ENCODE measurements around the gene FGFBP3. TPM values are rescaled to one million over a fixed set of nuclear protein-coding genes. Genes with fewer than 3 reads are reported as not detected.

Gene FGFBP3
- polyA plus RNA-seq, 2 of the 4 experiments (the other 2 are of a cell fraction): 0.70 to 2.7 TPM

- no peaks in the 10 kb centered on the region for H3K9me3 ChIP-seq
- H3K4me1 ChIP-seq: no peaks in the 10 kb centered on the region
- POLR2A ChIA-PET: no interaction called here
- DNase-seq (ENCODE audit: low read depth in 1 of 2, low spot score in 1 of 2) (no peak), FAIRE-seq (peak; percentile 32), ATAC-seq (no peak)
- no peak overlapping the region for H3K4me3 ChIP-seq
- TF ChIP-seq, protein P1, sequence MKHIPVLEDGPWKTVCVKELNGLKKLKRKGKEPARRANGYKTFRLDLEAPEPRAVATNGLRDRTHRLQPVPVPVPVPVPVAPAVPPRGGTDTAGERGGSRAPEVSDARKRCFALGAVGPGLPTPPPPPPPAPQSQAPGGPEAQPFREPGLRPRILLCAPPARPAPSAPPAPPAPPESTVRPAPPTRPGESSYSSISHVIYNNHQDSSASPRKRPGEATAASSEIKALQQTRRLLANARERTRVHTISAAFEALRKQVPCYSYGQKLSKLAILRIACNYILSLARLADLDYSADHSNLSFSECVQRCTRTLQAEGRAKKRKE (CRISPR knock-in tag; IDR thresholded peaks at IDR 0.05; ENCODE audit: low read depth): no peak
- TF ChIP-seq FOSL2 (IDR thresholded peaks at IDR 0.05): no peak
- TF ChIP-seq FOSL2 (CRISPR knock-in tag; IDR thresholded peaks at IDR 0.05): no peak
- TF ChIP-seq EP300 (IDR thresholded peaks at IDR 0.05): no peak
- TF ChIP-seq CEBPB (IDR thresholded peaks at IDR 0.05): no peak
- no peak for TF ChIP-seq MAZ (IDR thresholded peaks at IDR 0.05; ENCODE audit: borderline replicate concordance, low read depth, low read length)
- TF ChIP-seq EHF (CRISPR knock-in tag; IDR thresholded peaks at IDR 0.05): no peak
- TF ChIP-seq POLR2A (IDR thresholded peaks at IDR 0.05; ENCODE audit: low read length): no peak
- TF ChIP-seq HOXB5 (CRISPR knock-in tag; IDR thresholded peaks at IDR 0.05): no peak
- TF ChIP-seq HDAC2 (IDR thresholded peaks at IDR 0.05): no peak
- no peak for TF ChIP-seq SREBF2 (IDR thresholded peaks at IDR 0.05)
- TF ChIP-seq HEYL (CRISPR knock-in tag; IDR thresholded peaks at IDR 0.05): no peak
- no peak for TF ChIP-seq RAD21 (conservative IDR thresholded peaks at IDR 0.05 in 1 of 2, IDR thresholded peaks at IDR 0.05 in 1 of 2)
- TF ChIP-seq MAFK (IDR thresholded peaks at IDR 0.05; ENCODE audit: partially characterized antibody): no peak
- TF ChIP-seq RNF2 (IDR thresholded peaks at IDR 0.05; ENCODE audit: borderline replicate concordance, low read depth): no peak
- TF ChIP-seq HOXB13 (CRISPR knock-in tag; IDR thresholded peaks at IDR 0.05; ENCODE audit: low read depth): no peak
- TF ChIP-seq SMC3 (IDR thresholded peaks at IDR 0.05): no peak
- 96% methylated on average over 1 of the region's 1 CpG for WGBS (ENCODE audit: missing lambda C conversion rate)
- no peak overlapping the region for H3K27ac ChIP-seq
- no peak overlapping the region for H3K4me2 ChIP-seq
- CTCF ChIA-PET: no interaction called here
Observed at GRCh38 chr10:91860885-91861284, 48.4 kb downstream of the FGFBP3 start.

GRCh38 chr10:91856637-91857036, 52.6 kb downstream of the FGFBP3 start:
- DNase-seq (ENCODE audit: low read depth in 1 of 2, low spot score in 1 of 2) (peak in 1 of 2 experiments; percentile 37), FAIRE-seq (no peak), ATAC-seq (peak; percentile 47 to 51; a peak in 2 of 6 replicates)
- ChIA-PET POLR2A (interaction anchor here (1.8 kb wide), 1 partner anchor 58 kb away, joined by 5 read pairs; the partner anchor contains the start of gene TNKS2), CTCF (interaction anchor here (0.6 to 1.8 kb wide), 5 partner anchors 27 to 67 kb away, joined by 3 to 10 read pairs (median 3); no protein-coding TSS in a partner anchor)
- WGBS (ENCODE audit: missing lambda C conversion rate): 76% methylated on average over 6 of the region's 6 CpGs
- Histone ChIP-seq H3K4me3 (no peak overlapping the region), H3K4me2 (no peak overlapping the region), H3K4me1 (no peaks in the 10 kb centered on the region), H3K27ac (no peak overlapping the region), H3K9me3 (no peaks in the 10 kb centered on the region)
- TF ChIP-seq RAD21 (conservative IDR thresholded peaks at IDR 0.05 in 1 of 2, IDR thresholded peaks at IDR 0.05 in 1 of 2) (peak; percentile 51 to 63), RNF2 (IDR thresholded peaks at IDR 0.05; ENCODE audit: borderline replicate concordance, low read depth) (no peak), SMC3 (IDR thresholded peaks at IDR 0.05) (peak; percentile 56)
- TF ChIP-seq, protein P2, sequence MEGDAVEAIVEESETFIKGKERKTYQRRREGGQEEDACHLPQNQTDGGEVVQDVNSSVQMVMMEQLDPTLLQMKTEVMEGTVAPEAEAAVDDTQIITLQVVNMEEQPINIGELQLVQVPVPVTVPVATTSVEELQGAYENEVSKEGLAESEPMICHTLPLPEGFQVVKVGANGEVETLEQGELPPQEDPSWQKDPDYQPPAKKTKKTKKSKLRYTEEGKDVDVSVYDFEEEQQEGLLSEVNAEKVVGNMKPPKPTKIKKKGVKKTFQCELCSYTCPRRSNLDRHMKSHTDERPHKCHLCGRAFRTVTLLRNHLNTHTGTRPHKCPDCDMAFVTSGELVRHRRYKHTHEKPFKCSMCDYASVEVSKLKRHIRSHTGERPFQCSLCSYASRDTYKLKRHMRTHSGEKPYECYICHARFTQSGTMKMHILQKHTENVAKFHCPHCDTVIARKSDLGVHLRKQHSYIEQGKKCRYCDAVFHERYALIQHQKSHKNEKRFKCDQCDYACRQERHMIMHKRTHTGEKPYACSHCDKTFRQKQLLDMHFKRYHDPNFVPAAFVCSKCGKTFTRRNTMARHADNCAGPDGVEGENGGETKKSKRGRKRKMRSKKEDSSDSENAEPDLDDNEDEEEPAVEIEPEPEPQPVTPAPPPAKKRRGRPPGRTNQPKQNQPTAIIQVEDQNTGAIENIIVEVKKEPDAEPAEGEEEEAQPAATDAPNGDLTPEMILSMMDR (IDR thresholded peaks at IDR 0.05): peak; percentile 40

Small RNAs within 50 kb of the gene (small RNA-seq; reads per million reads assigned to genes)
- 0 reads per million in 6 experiments for gene AL359198.2

Other genes starting within 250 kb of the FGFBP3 start
- 40.4 and 45.3 TPM in 2 replicates for gene TNKS2, start 111.1 kb downstream of the FGFBP3 start, polyA plus RNA-seq (2011; rRNA removed)
- 19.2 to 20.8 TPM (median 20.6 TPM) in 3 replicates for gene TNKS2, start 111.1 kb downstream of the FGFBP3 start, polyA plus RNA-seq (2017; fragmentation: RNase III; extraction: RNeasy Plus Mini Kit Qiagen cat#74134 plus additional on column Dnase treatment)
- 43.6 and 54.7 TPM in 2 replicates for gene BTAF1, start 14.3 kb upstream of the FGFBP3 start, polyA plus RNA-seq (2011; rRNA removed)
- gene BTAF1, start 14.3 kb upstream of the FGFBP3 start, polyA plus RNA-seq (2017; fragmentation: RNase III; extraction: RNeasy Plus Mini Kit Qiagen cat#74134 plus additional on column Dnase treatment): 16.7 to 17.1 TPM (median 17.1 TPM) in 3 replicates

Measured in A549 (cell line).